ENCODE results near the gene FKRP. TPM values are rescaled to one million over a fixed set of nuclear protein-coding genes. Genes with fewer than 3 reads are reported as not detected.
A peak's percentile ranks its signal among the peaks of the same experiment; 100 is the strongest.

FKRP gene
- total RNA-seq, 4 donors from 2014 or later, result 15.7 to 20.4 (median 17.7) TPM

DNA sequence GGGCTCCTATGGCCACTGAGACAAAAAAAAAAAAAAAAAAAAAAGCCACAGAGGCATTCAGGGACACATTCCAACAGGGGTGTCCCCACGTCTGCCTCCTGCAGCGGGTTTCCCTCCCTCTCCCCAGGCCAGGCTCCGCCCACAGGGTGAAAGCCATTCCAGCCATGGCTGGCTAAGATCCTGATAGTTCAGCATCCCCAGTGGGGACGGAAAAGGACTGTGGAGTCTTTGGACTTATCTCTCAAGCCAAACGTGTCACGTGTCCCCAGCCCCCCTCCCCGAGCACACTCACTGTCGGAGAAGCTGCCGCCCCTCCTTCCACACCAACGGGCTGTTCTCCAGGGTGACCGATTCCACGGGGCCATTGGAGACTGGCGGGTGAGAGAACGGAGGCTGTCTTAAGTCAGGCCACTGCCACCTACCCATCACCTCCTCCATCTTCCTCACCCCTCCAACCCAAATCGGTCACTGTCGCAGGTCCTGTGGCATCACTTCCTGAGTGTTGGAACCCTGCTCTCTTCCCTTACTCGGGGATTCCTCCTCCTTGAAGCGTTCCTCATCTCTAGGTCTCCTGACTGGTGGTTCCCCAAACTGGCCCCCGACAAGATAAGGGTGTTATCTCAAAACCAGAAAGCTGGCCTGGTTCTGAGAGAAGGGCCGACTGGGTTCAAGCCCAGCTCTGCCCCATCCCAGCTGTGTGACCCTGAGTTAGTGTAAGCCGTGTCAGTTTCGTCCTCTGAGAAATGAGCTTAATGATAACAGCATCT lies 9.1 kb upstream of the FKRP start:
- H3K36me3 ChIP-seq, result peaks cover 0 to 60% (median 4%) of the 10 kb centered on the region in 3 donors
- WGBS, 2 donors, result 52 to 57% methylated on average over 21 to 22 of the region's 22 CpGs
- TF ChIP-seq POLR2A (IDR thresholded peaks at IDR 0.05) (no peak), EP300 (IDR thresholded peaks at IDR 0.05) (no peak)
- TF ChIP-seq, protein P1, sequence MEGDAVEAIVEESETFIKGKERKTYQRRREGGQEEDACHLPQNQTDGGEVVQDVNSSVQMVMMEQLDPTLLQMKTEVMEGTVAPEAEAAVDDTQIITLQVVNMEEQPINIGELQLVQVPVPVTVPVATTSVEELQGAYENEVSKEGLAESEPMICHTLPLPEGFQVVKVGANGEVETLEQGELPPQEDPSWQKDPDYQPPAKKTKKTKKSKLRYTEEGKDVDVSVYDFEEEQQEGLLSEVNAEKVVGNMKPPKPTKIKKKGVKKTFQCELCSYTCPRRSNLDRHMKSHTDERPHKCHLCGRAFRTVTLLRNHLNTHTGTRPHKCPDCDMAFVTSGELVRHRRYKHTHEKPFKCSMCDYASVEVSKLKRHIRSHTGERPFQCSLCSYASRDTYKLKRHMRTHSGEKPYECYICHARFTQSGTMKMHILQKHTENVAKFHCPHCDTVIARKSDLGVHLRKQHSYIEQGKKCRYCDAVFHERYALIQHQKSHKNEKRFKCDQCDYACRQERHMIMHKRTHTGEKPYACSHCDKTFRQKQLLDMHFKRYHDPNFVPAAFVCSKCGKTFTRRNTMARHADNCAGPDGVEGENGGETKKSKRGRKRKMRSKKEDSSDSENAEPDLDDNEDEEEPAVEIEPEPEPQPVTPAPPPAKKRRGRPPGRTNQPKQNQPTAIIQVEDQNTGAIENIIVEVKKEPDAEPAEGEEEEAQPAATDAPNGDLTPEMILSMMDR (IDR thresholded peaks at IDR 0.05), result no peak
- no peak for DNase-seq (ENCODE audit: low spot score in 2 of 2)
- no peaks in the 10 kb centered on the region for H3K27me3 ChIP-seq
- no peaks in the 10 kb centered on the region for H3K9me3 ChIP-seq
- H3K4me1 ChIP-seq, result peaks cover 0 to 92% (median 39%) of the 10 kb centered on the region in 4 donors
- no peak overlapping the region for H3K4me3 ChIP-seq
- peak overlapping the region in 2 of 4 donors; percentile 83 to 98 for H3K27ac ChIP-seq

DNA sequence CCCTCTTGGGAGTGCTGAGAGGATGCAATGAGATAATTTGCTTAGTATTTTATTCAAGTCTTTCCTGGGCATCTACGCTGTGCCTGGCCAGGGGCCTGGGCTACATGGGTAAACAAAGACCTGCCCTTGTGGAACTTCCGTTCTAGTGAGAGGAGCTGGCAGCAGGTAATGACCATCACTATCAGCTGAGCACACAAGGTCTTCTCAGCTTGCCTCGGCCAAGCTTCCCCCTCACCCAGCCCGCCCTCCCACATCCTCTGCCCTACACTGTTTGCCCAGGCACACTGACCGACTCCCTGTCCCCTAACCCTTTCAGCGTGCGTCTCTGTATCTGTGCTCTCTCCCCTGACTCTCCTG lies 8.6 kb upstream of the FKRP start:
- H3K27me3 ChIP-seq, result no peaks in the 10 kb centered on the region
- no peak for DNase-seq (ENCODE audit: low spot score in 2 of 2)
- peak overlapping the region in 2 of 4 donors; percentile 83 to 98 for H3K27ac ChIP-seq
- peaks cover 0 to 92% (median 42%) of the 10 kb centered on the region in 4 donors for H3K4me1 ChIP-seq
- H3K9me3 ChIP-seq, result no peaks in the 10 kb centered on the region
- H3K4me3 ChIP-seq, result no peak overlapping the region
- 63 to 70% methylated on average over 7 of the region's 7 CpGs for WGBS, 2 donors
- TF ChIP-seq, protein P1 (IDR thresholded peaks at IDR 0.05), result no peak
- no peak for TF ChIP-seq EP300 (IDR thresholded peaks at IDR 0.05)
- no peak for TF ChIP-seq POLR2A (IDR thresholded peaks at IDR 0.05)
- H3K36me3 ChIP-seq, result peaks cover 0 to 54% (median 4%) of the 10 kb centered on the region in 3 donors

DNA sequence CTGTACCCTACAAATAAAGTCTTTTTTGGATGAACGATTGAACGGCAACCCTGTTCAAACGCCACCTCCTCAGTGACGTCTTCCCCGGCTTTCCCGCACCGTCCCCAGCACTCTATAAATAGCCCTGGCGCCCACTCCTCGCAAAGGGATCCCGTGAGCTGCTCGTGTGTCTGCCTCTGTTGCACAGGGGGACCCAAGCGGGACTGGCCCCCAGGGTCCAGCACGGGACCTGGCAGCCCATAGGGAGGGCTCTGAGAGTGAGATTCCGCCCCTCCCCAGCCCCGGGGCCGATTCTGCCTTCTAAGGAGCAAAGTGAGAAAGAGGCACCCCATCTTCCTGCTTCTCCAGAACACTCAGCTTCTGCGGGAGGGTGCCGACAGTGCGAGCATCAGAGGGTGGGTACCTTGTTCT lies 8.1 kb upstream of the FKRP start:
- WGBS, 2 donors, result 68 to 74% methylated on average over 19 of the region's 19 CpGs
- H3K27me3 ChIP-seq, result no peaks in the 10 kb centered on the region
- no peak overlapping the region for H3K4me3 ChIP-seq
- peaks cover 0 to 92% (median 43%) of the 10 kb centered on the region in 4 donors for H3K4me1 ChIP-seq
- H3K36me3 ChIP-seq, result peaks cover 0 to 49% (median 4%) of the 10 kb centered on the region in 3 donors
- no peak for TF ChIP-seq POLR2A (IDR thresholded peaks at IDR 0.05)
- TF ChIP-seq, protein P1 (IDR thresholded peaks at IDR 0.05), result no peak
- TF ChIP-seq EP300 (IDR thresholded peaks at IDR 0.05), result peak in 1 of 2 donors; percentile 35
- no peak for DNase-seq (ENCODE audit: low spot score in 2 of 2)
- H3K9me3 ChIP-seq, result no peaks in the 10 kb centered on the region
- peak overlapping the region in 3 of 4 donors; percentile 8 to 98 (median 83) for H3K27ac ChIP-seq

DNA sequence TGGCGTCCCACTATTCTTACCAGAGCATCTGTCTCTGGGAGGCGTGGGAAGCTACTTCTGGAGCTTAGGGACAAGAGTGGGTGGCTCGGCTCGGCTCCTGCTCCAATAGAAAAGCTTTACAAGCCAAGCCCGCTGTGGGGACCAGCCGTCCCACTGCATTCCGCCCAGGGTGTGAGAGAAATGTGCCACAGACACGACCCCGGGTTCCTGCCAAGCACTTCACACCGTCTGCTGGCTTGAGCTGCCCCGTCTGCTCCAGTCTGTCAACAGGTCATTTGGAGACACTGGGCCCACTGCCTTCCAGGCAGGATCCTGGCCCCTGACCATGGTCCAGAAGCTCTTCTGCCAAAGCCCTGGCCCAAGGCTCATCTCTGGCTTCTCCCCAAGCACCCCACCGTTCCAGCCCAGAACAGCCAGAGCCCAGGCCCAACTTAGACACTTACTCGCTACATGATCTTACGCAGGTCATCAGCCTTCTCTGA lies 6.5 kb upstream of the FKRP start:
- Histone ChIP-seq H3K36me3 (peaks cover 0 to 36% (median 4%) of the 10 kb centered on the region in 3 donors), H3K27ac (peak overlapping the region; percentile 25 to 98 (median 72)), H3K9me3 (no peaks in the 10 kb centered on the region), H3K27me3 (no peaks in the 10 kb centered on the region), H3K4me3 (no peak overlapping the region), H3K4me1 (peaks cover 4 to 92% (median 50%) of the 10 kb centered on the region in 4 donors)
- peak in 1 of 2 donors; percentile 22 for TF ChIP-seq POLR2A (IDR thresholded peaks at IDR 0.05)
- TF ChIP-seq, protein P1 (IDR thresholded peaks at IDR 0.05), result no peak
- TF ChIP-seq EP300 (IDR thresholded peaks at IDR 0.05), result peak in 1 of 2 donors; percentile 18
- WGBS, 2 donors, result 43 to 55% methylated on average over 9 to 14 of the region's 14 CpGs
- no peak for DNase-seq (ENCODE audit: low spot score in 2 of 2)

DNA sequence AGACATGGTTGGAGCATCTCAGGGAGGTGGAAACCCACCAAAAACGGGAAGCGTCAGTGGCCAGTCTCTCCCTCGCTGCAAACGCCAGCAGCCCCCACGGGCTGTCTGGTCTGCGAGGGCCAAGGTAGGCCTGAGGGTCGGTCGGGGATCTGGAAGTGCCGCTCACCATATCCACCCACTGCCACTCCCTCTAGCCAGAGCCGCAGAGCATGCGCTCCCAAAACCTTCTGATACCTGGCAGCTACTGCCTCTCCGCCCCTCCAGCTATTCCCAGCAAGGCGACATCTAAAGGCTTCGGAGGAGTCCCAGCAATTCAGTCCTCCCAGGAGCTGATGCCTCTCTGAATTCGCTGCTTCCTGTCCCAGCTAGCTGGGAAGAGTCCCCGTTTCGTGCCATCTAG lies 4.4 kb upstream of the FKRP start:
- no peak overlapping the region for H3K4me3 ChIP-seq
- H3K4me1 ChIP-seq, result peaks cover 4 to 88% (median 54%) of the 10 kb centered on the region in 4 donors
- peak overlapping the region in 2 of 4 donors; percentile 83 to 98 for H3K27ac ChIP-seq
- peaks cover 0 to 24% (median 4%) of the 10 kb centered on the region in 3 donors for H3K36me3 ChIP-seq
- no peak for DNase-seq (ENCODE audit: low spot score in 2 of 2)
- TF ChIP-seq EP300 (IDR thresholded peaks at IDR 0.05), result no peak
- TF ChIP-seq POLR2A (IDR thresholded peaks at IDR 0.05), result no peak
- TF ChIP-seq, protein P1 (IDR thresholded peaks at IDR 0.05), result no peak
- H3K9me3 ChIP-seq, result no peaks in the 10 kb centered on the region
- H3K27me3 ChIP-seq, result no peaks in the 10 kb centered on the region
- WGBS, 2 donors, result 72 to 73% methylated on average over 7 to 17 of the region's 17 CpGs
